HCT116 (cell line): ENCODE measurements around the gene ZNF423. TPM values are rescaled to one million over a fixed set of nuclear protein-coding genes. Genes with fewer than 3 reads are reported as not detected.

ENCODE experiments used
- ATAC-seq: fragments of 200-7000 bp; cut with Tn5 transposase; 2 replicates; pipeline ENCODE4 v1.9.1; 2020; ENCODE audit warnings: mild to moderate bottlenecking, moderate library complexity
- BruUV-seq: library from RNA; stranded (reverse); fragments of 400-500 nt; replicated peaks from 2 replicates; lab custom pipeline; 2021; lab: Mats Ljungman, UMichigan
- CTCF ChIA-PET: fragments of 300-600 bp; sonication (Branson Sonifier 250); formaldehyde crosslinking; loops from one replicate; lab custom pipeline; 2021; ENCODE audit warnings: antibody characterized with exemption; lab: Charles Lee
- POLR2A ChIA-PET: fragments of 300-600, 350-600 bp; sonication (Branson Sonifier 250); formaldehyde crosslinking; loops from one replicate; lab custom pipeline; 2021; ENCODE audit warnings: antibody characterized with exemption; lab: Charles Lee
- RAD21 ChIA-PET, 2 experiments: fragments of 300-600 bp; sonication (Branson Sonifier 250); formaldehyde crosslinking; loops; one replicate each; lab custom pipeline; 2023; ENCODE audit warnings: low total read pairs in 2 of 2; ENCODE audit not compliant: uncharacterized antibody in 2 of 2, unreplicated experiment in 2 of 2, low non-redundant PET in 1 of 2; lab: Charles Lee
- DNase-seq: peaks from one replicate; pipeline ENCODE4 v3.0.0-alpha.2; 2010; ENCODE audit warnings: low read depth, low spot score
- H2AFZ ChIP-seq: fragments of 200-600 bp; shearing (Covaris generic), sonication (generic); 2 replicates; pipeline ENCODE4 v1.6.1; 2017; ENCODE audit warnings: low read depth, mixed run types, mixed read lengths, antibody characterized with exemption, low read length; ENCODE audit not compliant: poor library complexity, severe bottlenecking
- H3K27ac ChIP-seq: 2 replicates; pipeline ENCODE4 v1.5.1; 2012; ENCODE audit warnings: low read depth, low read length
- H3K27me3 ChIP-seq: fragments of 200-600 bp; sonication (generic); 2 replicates; pipeline ENCODE4 v1.6.1; 2016; ENCODE audit warnings: mixed run types, low read length, mixed read lengths; ENCODE audit not compliant: insufficient read depth
- H3K36me3 ChIP-seq, 2 experiments: fragments of 200-500 bp in 1 of 2; fragments of 200-600 bp in 1 of 2; sonication (Bioruptor generic) in 1 of 2; sonication (generic) in 1 of 2; 2 replicates each; pipeline versions ENCODE4 v1.5.1 to v1.6.1; 2014 to 2016; ENCODE audit warnings: low read length in 2 of 2, inconsistent platforms in 1 of 2, mixed read lengths in 1 of 2, mixed run types in 1 of 2; ENCODE audit not compliant: insufficient read depth in 2 of 2, control insufficient read depth in 1 of 2
- H3K4me1 ChIP-seq, 2 experiments: fragments of 200-600 bp in 1 of 2; sonication (generic) in 1 of 2; 2 replicates each; pipeline versions ENCODE4 v1.5.1 to v1.6.1; 2012 to 2017; ENCODE audit warnings: low read length in 2 of 2, inconsistent platforms in 1 of 2, mild to moderate bottlenecking in 1 of 2, mixed read lengths in 1 of 2, mixed run types in 1 of 2, moderate library complexity in 1 of 2; ENCODE audit not compliant: insufficient read depth in 2 of 2, control insufficient read depth in 1 of 2
- H3K4me2 ChIP-seq: fragments of 200-600 bp; sonication (generic); 2 replicates; pipeline ENCODE4 v1.6.1; 2017; ENCODE audit warnings: mixed run types, low read length, mixed read lengths
- H3K4me3 ChIP-seq, 2 experiments: fragments of 200-600 bp in 1 of 2; sonication (generic) in 1 of 2; replicated peaks in 1 of 2; 2 replicates each; pipeline ENCODE4 v1.5.1; 2011 to 2016; ENCODE audit warnings: low read length in 2 of 2, control low read depth in 1 of 2, low read depth in 1 of 2, mild to moderate bottlenecking in 1 of 2, mixed read lengths in 1 of 2, mixed run types in 1 of 2
- H3K79me2 ChIP-seq: fragments of 200-600 bp; sonication (generic); 2 replicates; pipeline ENCODE4 v1.6.1; 2017; ENCODE audit warnings: mild to moderate bottlenecking, mixed run types, low read length, moderate library complexity, mixed read lengths; ENCODE audit not compliant: insufficient read depth
- H3K9ac ChIP-seq: fragments of 200-600 bp; sonication (generic); 2 replicates; pipeline ENCODE4 v1.6.1; 2016; ENCODE audit warnings: low read length, mixed read lengths
- H3K9me2 ChIP-seq: fragments of 200-600 bp; sonication (generic), shearing (Covaris generic); 2 replicates; pipeline ENCODE4 v1.6.1; 2017; ENCODE audit warnings: mixed run types, mild to moderate bottlenecking, moderate library complexity; ENCODE audit not compliant: insufficient read depth
- H3K9me3 ChIP-seq, 2 experiments: fragments of 200-500 bp in 1 of 2; fragments of 200-600 bp in 1 of 2; sonication (Bioruptor generic) in 1 of 2; sonication (generic) in 1 of 2; 2 replicates each; pipeline ENCODE4 v1.6.1; 2014 to 2017; ENCODE audit warnings: low read length in 2 of 2, mixed read lengths in 2 of 2, inconsistent platforms in 1 of 2, low read depth in 1 of 2, mild to moderate bottlenecking in 1 of 2, mixed run types in 1 of 2, moderate library complexity in 1 of 2; ENCODE audit not compliant: control insufficient read depth in 1 of 2, insufficient read depth in 1 of 2
- H4K20me1 ChIP-seq: fragments of 200-600 bp; sonication (generic), shearing (Covaris generic); 2 replicates; pipeline ENCODE4 v1.6.1; 2017; ENCODE audit warnings: mixed run types, mild to moderate bottlenecking, moderate library complexity; ENCODE audit not compliant: insufficient read depth
- CBX3 ChIP-seq: IDR thresholded peaks from 2 replicates; pipeline ENCODE4 v1.6.1; 2012; ENCODE audit warnings: low read depth
- EGR1 ChIP-seq: IDR thresholded peaks from 2 replicates; pipeline ENCODE4 v1.6.1; 2012; ENCODE audit warnings: low read depth
- ELF1 ChIP-seq: IDR thresholded peaks from 2 replicates; pipeline ENCODE4 v1.6.1; 2012; ENCODE audit warnings: low read depth, borderline replicate concordance
- EZH2 ChIP-seq: fragments of 200-600 bp; sonication (generic); IDR thresholded peaks from 2 replicates; pipeline ENCODE4 v1.6.1; 2017; ENCODE audit warnings: antibody characterized with exemption, mixed run types
- EZH2phosphoT487 ChIP-seq: fragments of 200-600 bp; IDR thresholded peaks from 2 replicates; pipeline ENCODE4 v1.6.1; 2018; ENCODE audit warnings: antibody characterized with exemption, borderline replicate concordance
- FOSL1 ChIP-seq: IDR thresholded peaks from 2 replicates; pipeline ENCODE4 v1.6.1; 2012; ENCODE audit warnings: low read depth
- JUND ChIP-seq: IDR thresholded peaks from 2 replicates; pipeline ENCODE4 v1.6.1; 2012
- POLR2AphosphoS5 ChIP-seq: IDR thresholded peaks from 2 replicates; pipeline ENCODE4 v1.6.1; 2011; ENCODE audit warnings: mild to moderate bottlenecking, low read depth, low read length, moderate library complexity
- SIN3A ChIP-seq: IDR thresholded peaks from 2 replicates; pipeline ENCODE4 v1.6.1; 2012; ENCODE audit warnings: low read depth
- SP1 ChIP-seq: IDR thresholded peaks from 2 replicates; pipeline ENCODE4 v1.6.1; 2012; ENCODE audit warnings: low read depth
- SRF ChIP-seq: IDR thresholded peaks from 2 replicates; pipeline ENCODE4 v1.6.1; 2012; ENCODE audit warnings: low read depth
- ZFX ChIP-seq: fragments of 450-650 bp; IDR thresholded peaks from 2 replicates; pipeline ENCODE4 v1.6.1; 2017
- ZNF274 ChIP-seq: fragments of 200-500 bp; sonication (Bioruptor generic); IDR thresholded peaks from 2 replicates; pipeline ENCODE4 v1.6.1; 2014; ENCODE audit warnings: mild to moderate bottlenecking, low read depth, low read length, inconsistent platforms
- intact Hi-C: fragments of 100-400 bp; cut with micrococcal nuclease; formaldehyde crosslinking; loops from 2 replicates; pipeline ENCODE4 v1.10.0; 2022
- total RNA-seq: library from RNA; stranded (reverse); gene quantifications from one replicate; pipeline ENCODE4 v1.2.1, GENCODE V29; 2021; ENCODE audit not compliant: unreplicated experiment
- TF ChIP-seq, protein P1 (sequence below): IDR thresholded peaks from 2 replicates; pipeline ENCODE4 v1.6.1; 2012; ENCODE audit warnings: low read depth
- TF ChIP-seq, protein P2 (sequence below): IDR thresholded peaks from 2 replicates; pipeline ENCODE4 v1.6.1; 2012
- TF ChIP-seq, protein P3 (sequence below), 3 experiments: fragments of 200-600 bp in 1 of 3; sonication (generic) in 1 of 3; IDR thresholded peaks in 2 of 3; conservative IDR thresholded peaks in 1 of 3; 2 replicates each; pipeline ENCODE4 v1.5.1; 2012 to 2017; ENCODE audit warnings: low read depth in 2 of 3, low read length in 2 of 3, antibody characterized with exemption in 1 of 3, borderline replicate concordance in 1 of 3, control low read depth in 1 of 3, mild to moderate bottlenecking in 1 of 3, mixed read lengths in 1 of 3, mixed run types in 1 of 3, moderate library complexity in 1 of 3; ENCODE audit not compliant: insufficient read depth in 1 of 3
- TF ChIP-seq, protein P4 (sequence below): IDR thresholded peaks from 2 replicates; pipeline ENCODE4 v1.6.1; 2011; ENCODE audit warnings: mild to moderate bottlenecking, low read length, moderate library complexity; ENCODE audit not compliant: insufficient replicate concordance; ENCODE audit errors: extremely low read depth
- TF ChIP-seq, protein P5 (sequence below): IDR thresholded peaks from 2 replicates; pipeline ENCODE4 v1.6.1; 2012

Gene ZNF423
- total RNA-seq, 1 experiment from 2014 or later = 0.22 TPM

DNA sequence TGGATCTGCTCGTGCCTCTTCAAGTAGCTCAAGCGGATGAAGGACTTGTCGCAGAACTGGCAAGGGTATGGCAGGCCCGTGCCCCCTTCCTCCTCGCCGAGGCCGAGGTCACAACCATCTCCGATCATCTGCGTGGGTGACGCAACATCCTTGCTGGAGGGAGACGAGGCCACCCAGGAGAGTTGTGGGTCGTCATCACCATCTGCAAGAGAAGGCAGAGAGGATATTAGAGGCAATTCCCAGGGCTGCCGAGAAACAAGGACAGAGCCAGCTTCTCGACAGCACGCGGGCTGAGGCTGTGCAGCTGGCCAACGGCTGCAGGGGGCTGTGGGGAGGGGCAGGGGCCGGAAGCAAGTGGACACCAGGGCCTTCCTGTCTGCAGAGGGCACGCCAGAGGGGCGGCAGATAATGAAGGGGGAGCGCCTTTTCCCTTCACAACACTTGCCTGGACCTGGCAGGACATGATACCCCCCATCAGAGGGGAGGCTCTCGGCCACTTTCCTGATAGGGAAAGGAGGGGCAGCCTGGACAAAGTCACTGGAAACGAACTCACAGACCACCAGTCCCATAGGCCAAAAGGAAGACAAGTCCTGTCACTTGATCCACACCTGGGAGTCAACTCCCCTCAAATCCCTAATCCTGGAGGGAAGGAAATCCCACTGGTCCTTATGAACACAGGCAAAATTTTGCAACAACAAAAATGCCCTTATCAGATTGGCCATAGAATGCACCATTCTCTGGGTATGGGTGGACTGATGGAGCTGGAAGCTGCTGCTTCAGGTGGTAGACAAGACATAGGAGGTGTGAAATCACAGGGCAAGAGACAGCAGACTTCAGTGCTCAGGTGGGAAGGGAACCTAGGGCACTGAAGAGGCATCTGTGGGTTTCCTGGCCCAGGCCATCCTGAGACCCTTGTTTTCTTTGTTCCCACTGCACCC lies 217.0 kb downstream of the ZNF423 start:
- Histone ChIP-seq H3K4me2 (no peak overlapping the region), H2AFZ (no peak overlapping the region), H3K4me3 (no peak overlapping the region), H3K27ac (no peak overlapping the region), H3K79me2 (no peaks in the 10 kb centered on the region), H3K36me3 (no peaks in the 10 kb centered on the region), H4K20me1 (no peaks in the 10 kb centered on the region), H3K27me3 (no peaks in the 10 kb centered on the region), H3K9ac (no peak overlapping the region), H3K9me2 (no peaks in the 10 kb centered on the region), H3K4me1 (0 out of 4 replicates have a peak, but pooled peaks cover 0 to 4% of the 10 kb centered on the region in 2 experiments), H3K9me3 (no peaks in the 10 kb centered on the region)
- no peak for ATAC-seq
- POLR2A ChIA-PET = no interaction called here
- BruUV-seq = no TSS peak
- CTCF ChIA-PET = no interaction called here
- RAD21 ChIA-PET = no interaction called here
- TF ChIP-seq, protein P1, sequence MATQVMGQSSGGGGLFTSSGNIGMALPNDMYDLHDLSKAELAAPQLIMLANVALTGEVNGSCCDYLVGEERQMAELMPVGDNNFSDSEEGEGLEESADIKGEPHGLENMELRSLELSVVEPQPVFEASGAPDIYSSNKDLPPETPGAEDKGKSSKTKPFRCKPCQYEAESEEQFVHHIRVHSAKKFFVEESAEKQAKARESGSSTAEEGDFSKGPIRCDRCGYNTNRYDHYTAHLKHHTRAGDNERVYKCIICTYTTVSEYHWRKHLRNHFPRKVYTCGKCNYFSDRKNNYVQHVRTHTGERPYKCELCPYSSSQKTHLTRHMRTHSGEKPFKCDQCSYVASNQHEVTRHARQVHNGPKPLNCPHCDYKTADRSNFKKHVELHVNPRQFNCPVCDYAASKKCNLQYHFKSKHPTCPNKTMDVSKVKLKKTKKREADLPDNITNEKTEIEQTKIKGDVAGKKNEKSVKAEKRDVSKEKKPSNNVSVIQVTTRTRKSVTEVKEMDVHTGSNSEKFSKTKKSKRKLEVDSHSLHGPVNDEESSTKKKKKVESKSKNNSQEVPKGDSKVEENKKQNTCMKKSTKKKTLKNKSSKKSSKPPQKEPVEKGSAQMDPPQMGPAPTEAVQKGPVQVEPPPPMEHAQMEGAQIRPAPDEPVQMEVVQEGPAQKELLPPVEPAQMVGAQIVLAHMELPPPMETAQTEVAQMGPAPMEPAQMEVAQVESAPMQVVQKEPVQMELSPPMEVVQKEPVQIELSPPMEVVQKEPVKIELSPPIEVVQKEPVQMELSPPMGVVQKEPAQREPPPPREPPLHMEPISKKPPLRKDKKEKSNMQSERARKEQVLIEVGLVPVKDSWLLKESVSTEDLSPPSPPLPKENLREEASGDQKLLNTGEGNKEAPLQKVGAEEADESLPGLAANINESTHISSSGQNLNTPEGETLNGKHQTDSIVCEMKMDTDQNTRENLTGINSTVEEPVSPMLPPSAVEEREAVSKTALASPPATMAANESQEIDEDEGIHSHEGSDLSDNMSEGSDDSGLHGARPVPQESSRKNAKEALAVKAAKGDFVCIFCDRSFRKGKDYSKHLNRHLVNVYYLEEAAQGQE = no peak
- no peak for TF ChIP-seq SP1
- TF ChIP-seq JUND = no peak
- no peak for TF ChIP-seq CBX3
- TF ChIP-seq SRF = no peak
- TF ChIP-seq, protein P2, sequence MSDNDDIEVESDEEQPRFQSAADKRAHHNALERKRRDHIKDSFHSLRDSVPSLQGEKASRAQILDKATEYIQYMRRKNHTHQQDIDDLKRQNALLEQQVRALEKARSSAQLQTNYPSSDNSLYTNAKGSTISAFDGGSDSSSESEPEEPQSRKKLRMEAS = no peak
- TF ChIP-seq, protein P3, sequence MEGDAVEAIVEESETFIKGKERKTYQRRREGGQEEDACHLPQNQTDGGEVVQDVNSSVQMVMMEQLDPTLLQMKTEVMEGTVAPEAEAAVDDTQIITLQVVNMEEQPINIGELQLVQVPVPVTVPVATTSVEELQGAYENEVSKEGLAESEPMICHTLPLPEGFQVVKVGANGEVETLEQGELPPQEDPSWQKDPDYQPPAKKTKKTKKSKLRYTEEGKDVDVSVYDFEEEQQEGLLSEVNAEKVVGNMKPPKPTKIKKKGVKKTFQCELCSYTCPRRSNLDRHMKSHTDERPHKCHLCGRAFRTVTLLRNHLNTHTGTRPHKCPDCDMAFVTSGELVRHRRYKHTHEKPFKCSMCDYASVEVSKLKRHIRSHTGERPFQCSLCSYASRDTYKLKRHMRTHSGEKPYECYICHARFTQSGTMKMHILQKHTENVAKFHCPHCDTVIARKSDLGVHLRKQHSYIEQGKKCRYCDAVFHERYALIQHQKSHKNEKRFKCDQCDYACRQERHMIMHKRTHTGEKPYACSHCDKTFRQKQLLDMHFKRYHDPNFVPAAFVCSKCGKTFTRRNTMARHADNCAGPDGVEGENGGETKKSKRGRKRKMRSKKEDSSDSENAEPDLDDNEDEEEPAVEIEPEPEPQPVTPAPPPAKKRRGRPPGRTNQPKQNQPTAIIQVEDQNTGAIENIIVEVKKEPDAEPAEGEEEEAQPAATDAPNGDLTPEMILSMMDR (IDR thresholded peaks at IDR 0.05 in 2 of 3, conservative IDR thresholded peaks at IDR 0.05 in 1 of 3; ENCODE audit: borderline replicate concordance in 1 of 3, insufficient read depth in 1 of 3, low read depth in 2 of 3, low read length in 2 of 3) = no peak
- TF ChIP-seq EGR1 = no peak
- TF ChIP-seq, protein P4, sequence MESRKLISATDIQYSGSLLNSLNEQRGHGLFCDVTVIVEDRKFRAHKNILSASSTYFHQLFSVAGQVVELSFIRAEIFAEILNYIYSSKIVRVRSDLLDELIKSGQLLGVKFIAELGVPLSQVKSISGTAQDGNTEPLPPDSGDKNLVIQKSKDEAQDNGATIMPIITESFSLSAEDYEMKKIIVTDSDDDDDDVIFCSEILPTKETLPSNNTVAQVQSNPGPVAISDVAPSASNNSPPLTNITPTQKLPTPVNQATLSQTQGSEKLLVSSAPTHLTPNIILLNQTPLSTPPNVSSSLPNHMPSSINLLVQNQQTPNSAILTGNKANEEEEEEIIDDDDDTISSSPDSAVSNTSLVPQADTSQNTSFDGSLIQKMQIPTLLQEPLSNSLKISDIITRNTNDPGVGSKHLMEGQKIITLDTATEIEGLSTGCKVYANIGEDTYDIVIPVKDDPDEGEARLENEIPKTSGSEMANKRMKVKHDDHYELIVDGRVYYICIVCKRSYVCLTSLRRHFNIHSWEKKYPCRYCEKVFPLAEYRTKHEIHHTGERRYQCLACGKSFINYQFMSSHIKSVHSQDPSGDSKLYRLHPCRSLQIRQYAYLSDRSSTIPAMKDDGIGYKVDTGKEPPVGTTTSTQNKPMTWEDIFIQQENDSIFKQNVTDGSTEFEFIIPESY = no peak
- no peak for TF ChIP-seq EZH2phosphoT487
- no peak for TF ChIP-seq ELF1
- no peak for TF ChIP-seq SIN3A
- no peak for TF ChIP-seq POLR2AphosphoS5
- TF ChIP-seq, protein P5, sequence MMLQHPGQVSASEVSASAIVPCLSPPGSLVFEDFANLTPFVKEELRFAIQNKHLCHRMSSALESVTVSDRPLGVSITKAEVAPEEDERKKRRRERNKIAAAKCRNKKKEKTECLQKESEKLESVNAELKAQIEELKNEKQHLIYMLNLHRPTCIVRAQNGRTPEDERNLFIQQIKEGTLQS = no peak
- no peak for TF ChIP-seq ZNF274
- TF ChIP-seq ZFX = no peak
- TF ChIP-seq FOSL1 = no peak
- TF ChIP-seq EZH2 = no peak
- intact Hi-C loops = no loop called here
- no peak for DNase-seq
